Caco-2 (cell line): ENCODE data around the gene CPD. TPM values are rescaled to one million over a fixed set of nuclear protein-coding genes. Genes with fewer than 3 reads are reported as not detected.

ENCODE experiments used
- BruUV-seq: library from RNA; stranded (reverse); fragments of 400-500 nt; replicated peaks from 2 replicates; lab custom pipeline; 2021; lab: Mats Ljungman, UMichigan
- CTCF ChIA-PET: fragments of 300-600 bp; sonication (Branson Sonifier 250); formaldehyde crosslinking; loops from one replicate; lab custom pipeline; 2022; ENCODE audit warnings: antibody characterized with exemption; lab: Charles Lee
- POLR2A ChIA-PET: fragments of 300-600 bp; sonication (Branson Sonifier 250); formaldehyde crosslinking; loops from one replicate; lab custom pipeline; 2022; ENCODE audit warnings: antibody characterized with exemption; lab: Charles Lee
- DNase-seq, 2 experiments: peaks; one replicate each; pipeline versions ENCODE4 v3.0.0 to v3.0.0-alpha.2; 2020 to 2022
- H3K27me3 ChIP-seq: replicated peaks from 2 replicates; pipeline ENCODE4 v1.6.0; 2011; ENCODE audit warnings: low read length; ENCODE audit not compliant: control insufficient read depth, insufficient read depth
- H3K36me3 ChIP-seq: 2 replicates; pipeline ENCODE4 v1.5.1; 2011; ENCODE audit warnings: low read length; ENCODE audit not compliant: control insufficient read depth, insufficient read depth
- H3K4me1 ChIP-seq: fragments of 250-450 bp; sonication (Bioruptor Pico); 2 replicates; pipeline ENCODE4 v1.5.1; 2020; ENCODE audit warnings: mild to moderate bottlenecking
- H3K4me3 ChIP-seq: 2 replicates; pipeline ENCODE4 v1.5.1; 2011; ENCODE audit warnings: low read depth, mild to moderate bottlenecking, control low read depth, low read length
- H3K9me3 ChIP-seq: fragments of 250-450 bp; sonication (Bioruptor Pico); 2 replicates; pipeline ENCODE4 v1.5.1; 2020; ENCODE audit warnings: mild to moderate bottlenecking, moderate library complexity
- H3K27ac Mint-ChIP-seq: one replicate; pipeline ENCODE4 v1.8.0; 2022; ENCODE audit warnings: mixed read lengths; ENCODE audit not compliant: unreplicated experiment
- H3K27me3 Mint-ChIP-seq: one replicate; pipeline ENCODE4 v1.8.0; 2022; ENCODE audit warnings: mixed read lengths; ENCODE audit not compliant: insufficient read depth, unreplicated experiment
- H3K36me3 Mint-ChIP-seq: one replicate; pipeline ENCODE4 v1.8.0; 2022; ENCODE audit warnings: mild to moderate bottlenecking, mixed read lengths; ENCODE audit not compliant: insufficient read depth, unreplicated experiment
- H3K4me1 Mint-ChIP-seq: one replicate; pipeline ENCODE4 v1.8.0; 2022; ENCODE audit warnings: low read depth, mixed read lengths; ENCODE audit not compliant: unreplicated experiment
- H3K4me3 Mint-ChIP-seq: one replicate; pipeline ENCODE4 v1.8.0; 2022; ENCODE audit warnings: mild to moderate bottlenecking, moderate library complexity, mixed read lengths; ENCODE audit not compliant: unreplicated experiment
- H3K9me3 Mint-ChIP-seq: one replicate; pipeline ENCODE4 v1.8.0; 2022; ENCODE audit warnings: mixed read lengths; ENCODE audit not compliant: unreplicated experiment
- CTCF ChIP-seq, 2 experiments: fragments of 200-600 bp in 1 of 2; IDR thresholded peaks; 1 replicate in 1 of 2; 2 replicates in 1 of 2; pipeline versions ENCODE4 v1.5.1 to v1.8.0; 2011 to 2022; ENCODE audit warnings: antibody characterized with exemption in 1 of 2, control low read depth in 1 of 2, inconsistent platforms in 1 of 2, low read depth in 1 of 2, low read length in 1 of 2, mild to moderate bottlenecking in 1 of 2, moderate library complexity in 1 of 2; ENCODE audit not compliant: insufficient read depth in 1 of 2, severe bottlenecking in 1 of 2, unreplicated experiment in 1 of 2
- intact Hi-C: fragments of 100-400 bp; cut with micrococcal nuclease; formaldehyde crosslinking; loops from one replicate; pipeline ENCODE4 v1.10.0; 2022; ENCODE audit not compliant: unreplicated experiment
- total RNA-seq: library from RNA; stranded (reverse); gene quantifications from 2 replicates; pipeline ENCODE4 v1.2.3, GENCODE V29; 2022

Gene CPD
- total RNA-seq, 1 experiment from 2014 or later = 127 TPM

- Mint-ChIP-seq H3K27me3 (no peaks in the 10 kb centered on the region), H3K4me3 (no peak overlapping the region), H3K9me3 (no peaks in the 10 kb centered on the region), H3K27ac (no peak overlapping the region), H3K4me1 (peaks cover 13% of the 10 kb centered on the region), H3K36me3 (peaks cover 8% of the 10 kb centered on the region)
- H3K4me3 ChIP-seq = no peak overlapping the region
- H3K4me1 ChIP-seq = no peaks in the 10 kb centered on the region; the same call in 1 of the 2 replicates
- no TSS peak for BruUV-seq
- DNase-seq = no peak
- no peaks in the 10 kb centered on the region for H3K36me3 ChIP-seq
- no peak for TF ChIP-seq CTCF (IDR thresholded peaks at IDR 0.05; ENCODE audit: insufficient read depth in 1 of 2, low read depth in 1 of 2, low read length in 1 of 2, severe bottlenecking in 1 of 2, unreplicated experiment in 1 of 2)
- POLR2A ChIA-PET = no interaction called here
- CTCF ChIA-PET = no interaction called here
- H3K27me3 ChIP-seq = no peaks in the 10 kb centered on the region
- H3K9me3 ChIP-seq = no peaks in the 10 kb centered on the region
- intact Hi-C loops = no loop called here
These were observed 93.6 kb downstream of the CPD start for GRCh38 chr17:30472238-30472890.

GRCh38 chr17:30475206-30475605 lies 96.5 kb downstream of the CPD start:
- ChIA-PET CTCF (no interaction called here), POLR2A (no interaction called here)
- BruUV-seq = no TSS peak
- Histone ChIP-seq H3K9me3 (no peaks in the 10 kb centered on the region), H3K4me3 (no peak overlapping the region), H3K4me1 (no peaks in the 10 kb centered on the region; the same call in 1 of the 2 replicates), H3K27me3 (no peaks in the 10 kb centered on the region), H3K36me3 (no peaks in the 10 kb centered on the region)
- H3K27ac Mint-ChIP-seq = no peak overlapping the region
- no peak for DNase-seq
- H3K27me3 Mint-ChIP-seq = no peaks in the 10 kb centered on the region
- H3K4me1 Mint-ChIP-seq = peaks cover 13% of the 10 kb centered on the region
- no peak for TF ChIP-seq CTCF (IDR thresholded peaks at IDR 0.05; ENCODE audit: insufficient read depth in 1 of 2, low read depth in 1 of 2, low read length in 1 of 2, severe bottlenecking in 1 of 2, unreplicated experiment in 1 of 2)
- intact Hi-C loops = loop anchor here (5.0 kb wide), 1 partner anchor 242 kb away; no protein-coding TSS in a partner anchor
- H3K9me3 Mint-ChIP-seq = no peaks in the 10 kb centered on the region
- H3K4me3 Mint-ChIP-seq = no peak overlapping the region
- peaks cover 22% of the 10 kb centered on the region for H3K36me3 Mint-ChIP-seq

GRCh38 chr17:30476726-30477082 lies 98.0 kb downstream of the CPD start:
- Histone ChIP-seq H3K4me1 (no peaks in the 10 kb centered on the region; the same call in 1 of the 2 replicates), H3K36me3 (no peaks in the 10 kb centered on the region), H3K4me3 (peak overlapping the region; percentile 96), H3K9me3 (no peaks in the 10 kb centered on the region), H3K27me3 (no peaks in the 10 kb centered on the region)
- TSS peak; percentile 60 for BruUV-seq
- DNase-seq = peak in 1 of 2 experiments; percentile 10
- Mint-ChIP-seq H3K4me1 (peaks cover 13% of the 10 kb centered on the region), H3K36me3 (peaks cover 37% of the 10 kb centered on the region), H3K27ac (peak overlapping the region; percentile 97), H3K9me3 (no peaks in the 10 kb centered on the region), H3K4me3 (peak overlapping the region; percentile 91), H3K27me3 (no peaks in the 10 kb centered on the region)
- intact Hi-C loops = loop anchor here (1.0 to 5.0 kb wide), 3 partner anchors 25 to 241 kb away; no protein-coding TSS in a partner anchor
- POLR2A ChIA-PET = interaction anchor here (2.2 kb wide), 1 partner anchor 124 kb away, joined by 8 read pairs; no protein-coding TSS in a partner anchor
- TF ChIP-seq CTCF (IDR thresholded peaks at IDR 0.05; ENCODE audit: insufficient read depth in 1 of 2, low read depth in 1 of 2, low read length in 1 of 2, severe bottlenecking in 1 of 2, unreplicated experiment in 1 of 2) = no peak
- CTCF ChIA-PET = interaction anchor here (0.6 to 1.4 kb wide), 11 partner anchors 12 to 372 kb away, joined by 3 to 6 read pairs (median 3); no protein-coding TSS in a partner anchor
